Islet of Langerhans (tissue), 1 donor: ENCODE data around the gene LHCGR.

Source experiments
- FAIRE-seq: peaks from one replicate; lab custom pipeline; 2011; peaks lifted over from hg19 to GRCh38; lab: Jason Lieb, UNC

The LHCGR gene

GRCh38 chr2:48755473-48755872 is at the start of gene LHCGR:
Gene LHCGR (minus strand): TSS chr2:48755724. CDS start chr2:48755671, 53 bp downstream.
- no peak for FAIRE-seq

GRCh38 chr2:48799601-48800000 is 44.1 kb upstream of the LHCGR start:
- FAIRE-seq = no peak

GRCh38 chr2:48795065-48795464 is 39.5 kb upstream of the LHCGR start:
- FAIRE-seq = no peak

GRCh38 chr2:48793671-48794070 is 38.1 kb upstream of the LHCGR start:
- no peak for FAIRE-seq

- no peak for FAIRE-seq
Observed at GRCh38 chr2:48792030-48792429, 36.5 kb upstream of the LHCGR start.

GRCh38 chr2:48790407-48791170 is 35.1 kb upstream of the LHCGR start:
- no peak for FAIRE-seq

GRCh38 chr2:48787580-48787979 is 32.1 kb upstream of the LHCGR start:
- no peak for FAIRE-seq

GRCh38 chr2:48781366-48781765 is 25.8 kb upstream of the LHCGR start:
- no peak for FAIRE-seq

- FAIRE-seq = no peak
Observed at GRCh38 chr2:48779019-48779716, 23.6 kb upstream of the LHCGR start.

- FAIRE-seq = no peak
Observed at GRCh38 chr2:48774251-48774650, 18.7 kb upstream of the LHCGR start.

- FAIRE-seq = no peak
Observed at GRCh38 chr2:48771241-48772014, 15.9 kb upstream of the LHCGR start.

- no peak for FAIRE-seq
Observed at GRCh38 chr2:48770181-48770580, 14.7 kb upstream of the LHCGR start.

GRCh38 chr2:48768669-48769068 is 13.1 kb upstream of the LHCGR start:
- FAIRE-seq = no peak

- FAIRE-seq = no peak
Observed at GRCh38 chr2:48767330-48767729, 11.8 kb upstream of the LHCGR start.

GRCh38 chr2:48760826-48761225 is 5.3 kb upstream of the LHCGR start:
- no peak for FAIRE-seq

GRCh38 chr2:48759682-48760081 is 4.2 kb upstream of the LHCGR start:
- FAIRE-seq = no peak

- FAIRE-seq = no peak
Observed at GRCh38 chr2:48756289-48756688, 765 bp upstream of the LHCGR start.

- FAIRE-seq = no peak
Observed at GRCh38 chr2:48754874-48755273, 650 bp downstream of the LHCGR start.

GRCh38 chr2:48753228-48753627 is 2.3 kb downstream of the LHCGR start:
- FAIRE-seq = no peak

GRCh38 chr2:48750128-48750739 is 5.3 kb downstream of the LHCGR start:
- no peak for FAIRE-seq

GRCh38 chr2:48749291-48750127 is 6.0 kb downstream of the LHCGR start:
- no peak for FAIRE-seq

GRCh38 chr2:48747319-48747718 is 8.2 kb downstream of the LHCGR start:
- no peak for FAIRE-seq
